Lower leg skin (tissue), 4 donors: Measurements from ENCODE around the gene ATP9B. TPM values are rescaled to one million over a fixed set of nuclear protein-coding genes. Genes with fewer than 3 reads are reported as not detected.

Experiments
- DNase-seq, 2 donors: peaks; one replicate each; pipeline ENCODE4 v3.0.0-alpha.2; 2019; ENCODE audit warnings: low spot score in 2 of 2
- H3K4me3 ChIP-seq: fragments of 200-600 bp; sonication (generic); 2 replicates; pipeline ENCODE4 v1.5.1; 2017; ENCODE audit warnings: mild to moderate bottlenecking, low read depth; ENCODE audit not compliant: poor library complexity, severe bottlenecking
- CTCF ChIP-seq, 3 donors: fragments of 450-650 bp; IDR thresholded peaks; one replicate each; pipeline ENCODE4 v1.5.1; 2016; ENCODE audit warnings: antibody characterized with exemption in 3 of 3, mild to moderate bottlenecking in 3 of 3, moderate library complexity in 2 of 3
- POLR2A ChIP-seq, 2 donors: fragments of 450-650 bp; IDR thresholded peaks; one replicate each; pipeline ENCODE4 v1.6.1; 2016 to 2017; ENCODE audit warnings: antibody characterized with exemption in 2 of 2, mild to moderate bottlenecking in 1 of 2, moderate library complexity in 1 of 2
- WGBS, 2 donors: methylation state at CpG; one replicate each; pipeline ENCODE4 v1.1.5; 2018; 5-methylcytosine and 5-hydroxymethylcytosine counted together
- intact Hi-C: fragments of 100-400 bp; cut with DNase I; formaldehyde crosslinking; loops from one replicate; pipeline ENCODE4 v1.15.0; 2023; ENCODE audit warnings: low total_unique reads
- total RNA-seq, 4 donors: library from RNA; depleted of rRNA; stranded (reverse); fragments of >200 nt; gene quantifications; one replicate each; pipeline ENCODE4 v1.1.0, GENCODE V29; 2016

ATP9B gene
- total RNA-seq, 4 donors from 2014 or later = 19.9 to 39.9 (median 26.0) TPM

GRCh38 chr18:79151191-79151590 lies 82.0 kb downstream of the ATP9B start:
- intact Hi-C loops = no loop called here
- no peak overlapping the region for H3K4me3 ChIP-seq
- no peak for DNase-seq
- no peak for TF ChIP-seq CTCF (IDR thresholded peaks at IDR 0.05)
- no peak for TF ChIP-seq POLR2A (IDR thresholded peaks at IDR 0.05)
- WGBS, 2 donors = 88 to 93% methylated on average over 2 of the region's 2 CpGs

- intact Hi-C loops = no loop called here
- WGBS, 2 donors = 84 to 88% methylated on average over 4 of the region's 4 CpGs
- DNase-seq = no peak
- no peak for TF ChIP-seq POLR2A (IDR thresholded peaks at IDR 0.05)
- no peak for TF ChIP-seq CTCF (IDR thresholded peaks at IDR 0.05)
- H3K4me3 ChIP-seq = no peak overlapping the region
Measured at GRCh38 chr18:79156327-79156726, 87.1 kb downstream of the ATP9B start.

- WGBS, 2 donors = 97 to 100% methylated on average over 1 of the region's 1 CpG
- H3K4me3 ChIP-seq = no peak overlapping the region
- TF ChIP-seq POLR2A (IDR thresholded peaks at IDR 0.05) (no peak), CTCF (IDR thresholded peaks at IDR 0.05) (no peak)
- intact Hi-C loops = no loop called here
- DNase-seq = no peak
Measured at GRCh38 chr18:79164706-79165105, 95.5 kb downstream of the ATP9B start.

DNA sequence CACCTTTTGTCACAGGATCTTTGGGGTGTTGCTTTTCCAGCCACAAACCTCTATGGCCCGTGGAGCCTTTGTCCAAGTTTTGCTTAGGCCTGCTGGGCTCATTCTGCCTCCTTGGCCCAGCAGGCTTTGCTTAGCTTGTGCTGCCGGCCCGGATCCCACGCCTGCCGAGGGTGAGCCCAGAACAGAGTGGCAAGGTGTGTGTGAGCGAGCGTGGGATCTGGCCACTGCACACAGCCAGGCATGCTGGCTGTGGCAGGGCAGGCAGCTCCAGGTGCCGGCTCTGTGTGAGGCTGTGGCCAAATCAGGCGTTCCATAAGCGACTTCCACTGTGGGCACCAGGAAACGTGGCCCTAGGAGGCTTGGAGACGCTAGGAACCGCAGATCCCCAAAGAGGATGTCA lies 97.5 kb downstream of the ATP9B start:
- TF ChIP-seq CTCF (IDR thresholded peaks at IDR 0.05) (no peak), POLR2A (IDR thresholded peaks at IDR 0.05) (no peak)
- no peak overlapping the region for H3K4me3 ChIP-seq
- 97 to 100% methylated on average over 12 to 13 of the region's 13 CpGs for WGBS, 2 donors
- no peak for DNase-seq
- intact Hi-C loops = no loop called here

DNA sequence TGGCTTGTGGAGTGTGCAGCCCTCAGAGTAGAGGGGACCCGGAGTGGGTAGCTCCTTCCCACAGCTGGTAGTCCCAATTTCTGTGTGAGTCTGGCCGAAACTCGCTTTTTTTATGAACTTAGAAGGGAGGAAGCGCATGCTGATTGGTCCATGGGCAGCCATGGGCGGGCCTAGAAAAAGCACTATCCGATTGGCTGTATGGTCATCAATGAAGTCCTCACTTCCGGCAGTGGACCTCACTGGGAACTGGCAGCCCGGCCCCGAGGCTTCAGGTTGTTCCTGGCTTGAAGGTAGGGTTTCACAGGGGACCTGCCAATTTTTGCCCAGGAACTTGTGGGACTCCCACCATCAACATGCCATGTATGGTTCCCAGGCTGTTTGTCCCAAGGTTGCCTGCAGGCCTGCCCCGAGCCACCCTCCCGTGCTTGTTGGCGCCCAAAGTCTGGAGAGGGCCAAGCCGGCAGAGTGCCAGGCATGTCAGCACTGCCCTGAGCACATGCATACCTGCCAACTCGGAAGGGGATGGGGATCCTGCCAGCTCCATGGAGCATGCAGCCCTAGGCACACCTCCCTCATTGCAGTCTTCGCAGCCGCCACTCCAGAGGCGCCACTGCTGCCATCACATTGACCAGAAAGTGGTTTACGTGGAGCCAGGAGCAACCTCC lies 98.5 kb downstream of the ATP9B start:
- no peak for TF ChIP-seq POLR2A (IDR thresholded peaks at IDR 0.05)
- no peak for TF ChIP-seq CTCF (IDR thresholded peaks at IDR 0.05)
- WGBS, 2 donors = 88 to 94% methylated on average over 14 to 18 of the region's 18 CpGs
- intact Hi-C loops = no loop called here
- DNase-seq = no peak
- H3K4me3 ChIP-seq = no peak overlapping the region
